ENCODE measurements around the gene DNAJC22. TPM values are rescaled to one million over a fixed set of nuclear protein-coding genes. Genes with fewer than 3 reads are reported as not detected.

The DNAJC22 gene
- total and polyA plus RNA-seq, 5 donors: 0.09 to 0.86 (median 0.37) TPM

DNA sequence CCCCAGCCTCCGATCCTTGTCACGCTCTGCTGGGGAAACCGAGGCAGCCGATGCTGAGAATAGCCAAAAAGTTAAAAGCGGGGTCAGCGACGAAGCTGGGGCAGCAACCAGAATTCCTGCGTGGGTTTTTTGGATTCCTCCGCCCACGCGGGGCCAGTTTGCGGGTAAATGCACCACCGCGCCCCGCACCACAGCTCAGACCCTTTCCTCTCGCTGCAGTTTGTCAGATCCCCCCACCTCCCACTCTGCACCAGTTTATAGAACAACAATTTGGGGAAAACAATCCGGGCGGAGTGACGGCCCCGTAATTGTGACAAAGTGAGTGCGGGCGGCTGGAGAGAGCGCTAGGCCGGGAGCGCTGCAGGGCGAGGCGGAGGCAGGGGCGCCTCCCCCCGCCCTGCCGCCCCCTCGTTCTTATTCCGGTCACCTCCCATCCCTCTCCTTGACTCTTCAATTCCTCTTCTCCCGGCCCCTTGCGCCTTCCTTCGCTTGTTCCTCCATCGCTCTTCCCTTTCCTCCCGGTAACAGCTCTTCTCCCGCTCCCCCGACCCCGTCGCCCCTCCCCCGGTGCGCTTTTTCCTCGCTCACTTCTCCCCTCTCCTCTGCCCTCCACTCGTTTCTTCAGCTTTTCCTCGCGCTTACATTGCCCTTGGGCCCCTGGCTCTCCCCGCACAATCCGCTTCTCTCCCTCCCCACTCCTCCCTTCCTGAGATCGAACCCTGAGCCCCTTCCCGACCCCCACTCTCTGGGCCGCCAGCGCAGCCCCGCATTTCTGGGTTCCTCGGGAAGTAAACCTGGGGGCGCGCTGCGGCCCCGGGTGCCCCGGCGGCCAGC is 646 bp upstream of the DNAJC22 start:
- peak in 1 of 3 donors; percentile 41 for DNase-seq
- intact Hi-C loops (cut with DNase I): no loop called here
- Histone ChIP-seq H3K4me3 (ENCODE audit: low read length) (peak overlapping the region; percentile 56), H3K4me1 (ENCODE audit: control insufficient read depth, insufficient read depth, low read length) (peaks cover 5% of the 10 kb centered on the region), H3K27me3 (ENCODE audit: control insufficient read depth, insufficient read depth) (no peaks in the 10 kb centered on the region), H3K27ac (ENCODE audit: low read length) (no peak overlapping the region), H3K9me3 (ENCODE audit: control insufficient read depth, low read length) (no peaks in the 10 kb centered on the region)
- no peak for ATAC-seq
- 1% methylated on average over 61 of the region's 61 CpGs for WGBS

DNA sequence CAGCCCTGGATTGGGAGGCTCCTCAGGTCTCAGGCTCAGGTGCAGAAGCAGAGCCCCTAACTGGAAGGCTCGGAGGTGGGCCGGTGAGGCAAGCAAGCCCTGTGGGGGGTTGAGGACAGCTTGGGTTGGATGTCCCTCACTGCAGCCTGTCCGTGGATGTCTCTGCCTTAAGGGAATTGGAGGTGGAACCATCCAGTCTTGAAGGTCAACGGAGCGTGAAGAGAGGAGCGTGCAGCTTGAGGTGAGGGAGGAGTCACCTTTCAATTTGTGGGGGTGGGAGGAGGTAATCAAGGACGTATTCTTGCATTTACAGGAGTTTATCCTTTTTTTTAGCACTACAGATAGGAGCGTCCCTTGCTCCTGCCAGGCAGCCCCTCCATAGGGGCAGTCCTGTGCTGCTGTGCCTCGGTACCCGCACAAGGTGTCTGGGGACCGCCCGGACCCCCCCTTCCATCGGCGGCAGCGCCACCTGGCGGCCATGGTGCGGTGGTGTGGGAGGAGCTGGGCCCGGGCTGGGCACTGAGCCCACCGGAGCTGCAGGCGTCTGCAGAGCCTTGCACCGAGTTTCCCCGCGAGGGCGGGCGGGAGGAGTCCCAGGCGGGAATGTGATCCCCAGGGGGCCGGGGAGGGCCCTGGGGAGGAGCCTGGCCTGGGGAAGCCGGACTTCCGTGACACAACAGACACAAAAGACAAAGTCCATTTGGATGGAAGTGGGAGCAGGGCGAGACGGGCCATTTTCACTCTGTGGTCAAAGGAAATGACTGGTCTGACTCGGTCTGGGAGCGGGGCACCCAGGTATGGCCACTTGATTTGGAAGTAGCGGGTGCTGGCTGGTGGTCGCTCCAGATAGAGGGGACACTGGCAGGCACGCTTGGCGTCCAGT is 864 bp downstream of the DNAJC22 start:
- peaks cover 5% of the 10 kb centered on the region for H3K4me1 ChIP-seq (ENCODE audit: control insufficient read depth, insufficient read depth, low read length)
- no peaks in the 10 kb centered on the region for H3K9me3 ChIP-seq (ENCODE audit: control insufficient read depth, low read length)
- ATAC-seq: peak; percentile 88 to 91
- peak; percentile 79 to 94 (median 89) for DNase-seq
- H3K27me3 ChIP-seq (ENCODE audit: control insufficient read depth, insufficient read depth): no peaks in the 10 kb centered on the region
- no peak overlapping the region for H3K27ac ChIP-seq (ENCODE audit: low read length)
- intact Hi-C loops (cut with DNase I): no loop called here
- H3K4me3 ChIP-seq (ENCODE audit: low read length): peak overlapping the region; percentile 56
- WGBS: 8% methylated on average over 37 of the region's 37 CpGs

DNA sequence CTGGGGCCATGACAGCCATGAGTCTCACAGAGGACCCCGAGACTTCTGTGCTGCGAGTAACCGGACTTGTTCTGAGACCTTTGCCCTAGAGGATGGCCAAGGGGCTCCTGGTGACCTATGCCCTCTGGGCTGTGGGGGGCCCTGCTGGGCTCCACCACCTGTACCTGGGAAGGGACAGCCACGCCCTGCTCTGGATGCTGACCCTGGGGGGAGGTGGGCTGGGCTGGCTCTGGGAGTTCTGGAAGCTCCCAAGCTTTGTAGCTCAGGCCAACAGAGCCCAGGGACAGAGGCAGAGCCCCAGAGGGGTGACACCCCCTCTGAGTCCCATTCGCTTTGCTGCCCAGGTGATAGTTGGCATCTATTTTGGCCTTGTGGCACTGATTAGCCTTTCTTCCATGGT is 2.1 kb downstream of the DNAJC22 start:
- H3K4me1 ChIP-seq (ENCODE audit: control insufficient read depth, insufficient read depth, low read length): peaks cover 2% of the 10 kb centered on the region
- no peak overlapping the region for H3K27ac ChIP-seq (ENCODE audit: low read length)
- H3K27me3 ChIP-seq (ENCODE audit: control insufficient read depth, insufficient read depth): no peaks in the 10 kb centered on the region
- DNase-seq: peak in 1 of 3 donors; percentile 40
- intact Hi-C loops (cut with DNase I): no loop called here
- 98% methylated on average over 5 of the region's 5 CpGs for WGBS
- H3K9me3 ChIP-seq (ENCODE audit: control insufficient read depth, low read length): no peaks in the 10 kb centered on the region
- no peak for ATAC-seq
- H3K4me3 ChIP-seq (ENCODE audit: low read length): no peak overlapping the region

DNA sequence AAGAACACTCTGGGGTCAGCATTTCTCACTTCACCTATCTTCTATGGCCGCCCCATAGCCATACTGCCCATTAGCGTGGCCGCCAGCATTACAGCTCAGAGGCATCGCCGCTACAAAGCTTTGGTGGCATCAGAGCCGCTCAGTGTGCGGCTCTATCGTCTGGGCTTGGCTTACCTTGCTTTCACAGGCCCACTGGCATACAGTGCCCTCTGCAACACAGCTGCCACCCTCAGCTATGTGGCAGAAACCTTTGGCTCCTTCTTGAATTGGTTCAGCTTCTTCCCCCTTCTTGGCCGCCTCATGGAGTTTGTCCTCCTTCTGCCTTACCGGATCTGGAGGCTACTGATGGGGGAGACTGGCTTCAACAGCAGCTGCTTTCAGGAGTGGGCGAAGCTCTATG is 2.6 kb downstream of the DNAJC22 start:
- intact Hi-C loops (cut with DNase I): no loop called here
- 97% methylated on average over 11 of the region's 11 CpGs for WGBS
- no peak for ATAC-seq
- Histone ChIP-seq H3K27me3 (ENCODE audit: control insufficient read depth, insufficient read depth) (no peaks in the 10 kb centered on the region), H3K9me3 (ENCODE audit: control insufficient read depth, low read length) (no peaks in the 10 kb centered on the region), H3K27ac (ENCODE audit: low read length) (no peak overlapping the region), H3K4me3 (ENCODE audit: low read length) (no peak overlapping the region), H3K4me1 (ENCODE audit: control insufficient read depth, insufficient read depth, low read length) (peaks cover 2% of the 10 kb centered on the region)
- peak in 1 of 3 donors; percentile 34 for DNase-seq

DNA sequence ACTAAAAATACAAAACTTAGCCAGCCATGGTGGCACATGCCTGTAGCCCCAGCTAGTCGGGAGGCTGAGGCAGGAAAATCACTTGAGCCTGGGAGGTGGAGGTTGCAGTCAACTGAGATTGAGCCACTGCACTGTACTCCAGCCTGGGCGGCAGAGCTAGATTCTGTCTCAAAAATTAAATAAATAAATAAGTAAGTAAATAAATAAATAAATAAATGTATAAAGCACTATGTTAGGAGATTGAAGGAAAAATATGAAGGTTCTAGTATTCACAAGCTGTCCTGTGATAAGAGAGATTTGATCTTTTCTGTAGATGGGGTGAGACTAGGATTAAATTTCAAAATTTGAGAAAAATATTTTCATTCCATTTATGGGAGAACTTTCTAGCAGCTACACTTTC is 5.7 kb downstream of the DNAJC22 start:
- Histone ChIP-seq H3K4me3 (ENCODE audit: low read length) (no peak overlapping the region), H3K9me3 (ENCODE audit: control insufficient read depth, low read length) (no peaks in the 10 kb centered on the region), H3K27ac (ENCODE audit: low read length) (no peak overlapping the region), H3K4me1 (ENCODE audit: control insufficient read depth, insufficient read depth, low read length) (no peaks in the 10 kb centered on the region), H3K27me3 (ENCODE audit: control insufficient read depth, insufficient read depth) (no peaks in the 10 kb centered on the region)
- intact Hi-C loops (cut with DNase I): loop anchor here in 1 of 4 donors (10.0 kb wide), 1 partner anchor 232 kb away; no protein-coding TSS in a partner anchor
- WGBS: 63% methylated on average over 2 of the region's 2 CpGs
- no peak for ATAC-seq
- DNase-seq: no peak

- H3K4me1 ChIP-seq (ENCODE audit: control insufficient read depth, insufficient read depth, low read length): no peaks in the 10 kb centered on the region
- 95% methylated on average over 10 of the region's 10 CpGs for WGBS
- no peaks in the 10 kb centered on the region for H3K27me3 ChIP-seq (ENCODE audit: control insufficient read depth, insufficient read depth)
- H3K9me3 ChIP-seq (ENCODE audit: control insufficient read depth, low read length): no peaks in the 10 kb centered on the region
- intact Hi-C loops (cut with DNase I): loop anchor here in 2 of 4 donors (5.0 to 10.0 kb wide), 2 partner anchors 156 to 229 kb away; no protein-coding TSS in a partner anchor
- DNase-seq (no peak), ATAC-seq (no peak)
- H3K4me3 ChIP-seq (ENCODE audit: low read length): no peak overlapping the region
- no peak overlapping the region for H3K27ac ChIP-seq (ENCODE audit: low read length)
These were observed 9.2 kb downstream of the DNAJC22 start for GRCh38 chr12:49355913-49356312.

- WGBS: 11% methylated on average over 3 of the region's 3 CpGs
- H3K27ac ChIP-seq (ENCODE audit: low read length): no peak overlapping the region
- H3K27me3 ChIP-seq (ENCODE audit: control insufficient read depth, insufficient read depth): no peaks in the 10 kb centered on the region
- ATAC-seq: no peak
- H3K4me1 ChIP-seq (ENCODE audit: control insufficient read depth, insufficient read depth, low read length): no peaks in the 10 kb centered on the region
- no peak overlapping the region for H3K4me3 ChIP-seq (ENCODE audit: low read length)
- no peak for DNase-seq
- H3K9me3 ChIP-seq (ENCODE audit: control insufficient read depth, low read length): no peaks in the 10 kb centered on the region
- intact Hi-C loops (cut with DNase I): loop anchor here in 2 of 4 donors (5.0 to 10.0 kb wide), 2 partner anchors 155 to 228 kb away; no protein-coding TSS in a partner anchor
These were observed 10.5 kb downstream of the DNAJC22 start for GRCh38 chr12:49357103-49357678.

- Histone ChIP-seq H3K27ac (ENCODE audit: low read length) (no peak overlapping the region), H3K4me3 (ENCODE audit: low read length) (no peak overlapping the region), H3K27me3 (ENCODE audit: control insufficient read depth, insufficient read depth) (no peaks in the 10 kb centered on the region), H3K4me1 (ENCODE audit: control insufficient read depth, insufficient read depth, low read length) (no peaks in the 10 kb centered on the region), H3K9me3 (ENCODE audit: control insufficient read depth, low read length) (no peaks in the 10 kb centered on the region)
- ATAC-seq (peak; percentile 69 to 87), DNase-seq (no peak)
- intact Hi-C loops (cut with DNase I): loop anchor here in 3 of 4 donors (2.0 to 10.0 kb wide), 4 partner anchors 154 to 226 kb away; no protein-coding TSS in a partner anchor
- 22% methylated on average over 7 of the region's 7 CpGs for WGBS
These were observed 11.9 kb downstream of the DNAJC22 start for GRCh38 chr12:49358483-49359141.

- intact Hi-C loops (cut with DNase I): loop anchor here (2.0 to 10.0 kb wide), 4 partner anchors 153 to 225 kb away; no protein-coding TSS in a partner anchor
- Histone ChIP-seq H3K4me3 (ENCODE audit: low read length) (no peak overlapping the region), H3K27me3 (ENCODE audit: control insufficient read depth, insufficient read depth) (no peaks in the 10 kb centered on the region), H3K4me1 (ENCODE audit: control insufficient read depth, insufficient read depth, low read length) (no peaks in the 10 kb centered on the region), H3K27ac (ENCODE audit: low read length) (no peak overlapping the region), H3K9me3 (ENCODE audit: control insufficient read depth, low read length) (no peaks in the 10 kb centered on the region)
- ATAC-seq (no peak), DNase-seq (no peak)
- WGBS: 82% methylated on average over 7 of the region's 7 CpGs
These were observed 13.0 kb downstream of the DNAJC22 start for GRCh38 chr12:49359671-49360070.

DNA sequence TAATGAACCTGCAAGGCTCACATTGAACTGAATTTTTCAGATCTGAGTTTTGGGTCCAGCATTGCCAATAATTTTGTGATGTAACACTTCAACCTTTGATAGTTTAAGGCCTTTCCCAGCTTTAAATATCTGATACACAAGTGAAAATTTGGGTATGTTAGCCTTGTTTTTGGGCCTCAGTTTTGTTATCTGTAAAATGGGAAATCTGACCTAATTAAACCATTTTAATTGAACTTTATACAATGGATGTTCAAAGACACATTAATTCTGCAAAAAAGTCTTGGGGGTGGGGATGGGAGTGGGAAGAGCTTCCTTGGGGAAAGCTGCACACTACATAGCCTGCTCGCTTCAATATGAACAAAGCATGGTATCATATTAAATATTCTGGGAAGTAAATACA is 15.4 kb downstream of the DNAJC22 start:
- H3K4me1 ChIP-seq (ENCODE audit: control insufficient read depth, insufficient read depth, low read length): no peaks in the 10 kb centered on the region
- H3K9me3 ChIP-seq (ENCODE audit: control insufficient read depth, low read length): no peaks in the 10 kb centered on the region
- no peak for ATAC-seq
- no peak overlapping the region for H3K4me3 ChIP-seq (ENCODE audit: low read length)
- no peak for DNase-seq
- intact Hi-C loops (cut with DNase I): no loop called here
- no peak overlapping the region for H3K27ac ChIP-seq (ENCODE audit: low read length)
- no peaks in the 10 kb centered on the region for H3K27me3 ChIP-seq (ENCODE audit: control insufficient read depth, insufficient read depth)
- 100% methylated on average over 1 of the region's 1 CpG for WGBS
